IMR-90 (cell line): ENCODE data around the gene NOXA1.

ENCODE experiments used
- BHLHE40 ChIP-seq: fragments of 150-350 bp; IDR thresholded peaks from 2 replicates; pipeline ENCODE4 v1.6.1; 2016; ENCODE audit warnings: mild to moderate bottlenecking, low read depth, low read length
- CHD1 ChIP-seq: IDR thresholded peaks from 2 replicates; pipeline ENCODE4 v1.6.1; 2012; ENCODE audit warnings: low read depth, low read length, improper control_type of control experiment
- MAZ ChIP-seq: IDR thresholded peaks from 2 replicates; pipeline ENCODE4 v1.6.1; 2012; ENCODE audit warnings: low read depth, mild to moderate bottlenecking, low read length, improper control_type of control experiment, moderate library complexity, borderline replicate concordance
- MXI1 ChIP-seq: IDR thresholded peaks from 2 replicates; pipeline ENCODE4 v1.6.1; 2012; ENCODE audit warnings: low read depth, mild to moderate bottlenecking, low read length, moderate library complexity, borderline replicate concordance
- POLR2A ChIP-seq: IDR thresholded peaks from 2 replicates; pipeline ENCODE4 v1.6.1; 2012; ENCODE audit warnings: mild to moderate bottlenecking, low read depth, low read length
- SMC3 ChIP-seq: fragments of 150-350 bp; IDR thresholded peaks from 2 replicates; pipeline ENCODE4 v1.6.1; 2016; ENCODE audit warnings: low read depth, mild to moderate bottlenecking, antibody characterized with exemption, low read length, moderate library complexity
- TF ChIP-seq, protein P1 (sequence below): conservative IDR thresholded peaks from 2 replicates; pipeline ENCODE4 v1.5.1; 2012; ENCODE audit warnings: mild to moderate bottlenecking, low read depth, low read length, improper control_type of control experiment
- TF ChIP-seq, protein P2 (sequence below): fragments of 150-350 bp; IDR thresholded peaks from 2 replicates; pipeline ENCODE4 v1.6.1; 2017; ENCODE audit warnings: mild to moderate bottlenecking, antibody characterized with exemption, low read length, low read depth

DNA sequence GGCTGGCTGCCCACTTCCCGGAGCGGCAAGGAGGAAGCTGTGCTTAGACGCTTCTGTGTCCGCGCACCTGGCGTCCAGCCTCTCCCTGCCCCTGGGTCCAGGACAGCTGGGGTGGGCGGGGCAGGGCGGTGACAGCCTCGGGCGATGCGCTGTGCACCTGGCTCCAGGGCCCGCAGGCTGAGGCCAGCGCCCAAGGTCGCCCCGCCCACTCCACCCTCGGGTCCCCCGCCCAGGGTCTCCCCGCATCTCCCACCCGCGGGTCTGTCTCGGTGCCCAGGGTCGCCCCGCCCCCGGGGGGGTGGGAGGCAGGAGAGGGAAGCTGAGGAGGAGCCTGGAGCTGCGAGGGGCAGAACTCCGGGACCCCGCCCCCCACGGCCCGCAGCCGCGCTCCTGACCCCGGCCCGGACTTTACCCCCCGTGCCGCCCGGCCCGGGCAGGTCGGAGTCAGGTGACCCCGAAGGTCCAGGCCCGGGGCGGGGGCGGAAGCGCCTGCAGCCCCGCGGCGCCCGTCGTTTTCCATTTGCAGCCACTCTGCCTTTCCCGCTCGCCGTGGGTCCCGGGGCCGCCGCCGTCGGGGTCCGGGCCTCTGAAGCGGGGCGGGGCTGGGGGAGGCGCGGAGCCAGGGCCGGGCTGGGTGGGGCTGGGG is 18.2 kb downstream of the NOXA1 start, which contains the start of gene ENTPD8:
- no peak for TF ChIP-seq POLR2A
- TF ChIP-seq MAZ = no peak
- TF ChIP-seq SMC3 = no peak
- TF ChIP-seq, protein P1, sequence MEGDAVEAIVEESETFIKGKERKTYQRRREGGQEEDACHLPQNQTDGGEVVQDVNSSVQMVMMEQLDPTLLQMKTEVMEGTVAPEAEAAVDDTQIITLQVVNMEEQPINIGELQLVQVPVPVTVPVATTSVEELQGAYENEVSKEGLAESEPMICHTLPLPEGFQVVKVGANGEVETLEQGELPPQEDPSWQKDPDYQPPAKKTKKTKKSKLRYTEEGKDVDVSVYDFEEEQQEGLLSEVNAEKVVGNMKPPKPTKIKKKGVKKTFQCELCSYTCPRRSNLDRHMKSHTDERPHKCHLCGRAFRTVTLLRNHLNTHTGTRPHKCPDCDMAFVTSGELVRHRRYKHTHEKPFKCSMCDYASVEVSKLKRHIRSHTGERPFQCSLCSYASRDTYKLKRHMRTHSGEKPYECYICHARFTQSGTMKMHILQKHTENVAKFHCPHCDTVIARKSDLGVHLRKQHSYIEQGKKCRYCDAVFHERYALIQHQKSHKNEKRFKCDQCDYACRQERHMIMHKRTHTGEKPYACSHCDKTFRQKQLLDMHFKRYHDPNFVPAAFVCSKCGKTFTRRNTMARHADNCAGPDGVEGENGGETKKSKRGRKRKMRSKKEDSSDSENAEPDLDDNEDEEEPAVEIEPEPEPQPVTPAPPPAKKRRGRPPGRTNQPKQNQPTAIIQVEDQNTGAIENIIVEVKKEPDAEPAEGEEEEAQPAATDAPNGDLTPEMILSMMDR = no peak
- no peak for TF ChIP-seq CHD1
- TF ChIP-seq BHLHE40 = no peak
- TF ChIP-seq, protein P2, sequence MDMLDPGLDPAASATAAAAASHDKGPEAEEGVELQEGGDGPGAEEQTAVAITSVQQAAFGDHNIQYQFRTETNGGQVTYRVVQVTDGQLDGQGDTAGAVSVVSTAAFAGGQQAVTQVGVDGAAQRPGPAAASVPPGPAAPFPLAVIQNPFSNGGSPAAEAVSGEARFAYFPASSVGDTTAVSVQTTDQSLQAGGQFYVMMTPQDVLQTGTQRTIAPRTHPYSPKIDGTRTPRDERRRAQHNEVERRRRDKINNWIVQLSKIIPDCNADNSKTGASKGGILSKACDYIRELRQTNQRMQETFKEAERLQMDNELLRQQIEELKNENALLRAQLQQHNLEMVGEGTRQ = no peak
- no peak for TF ChIP-seq MXI1
